Rectal smooth muscle tissue (tissue), 1 donor: Measurements from ENCODE around the gene SERPINB11.
"Not testable (repeated sequence)": the region's sequence is repeated elsewhere in the genome, so short reads cannot be mapped to it uniquely, and the experiment has no call there.

Source experiments
- H3K27ac ChIP-seq: one replicate; pipeline ENCODE4 v1.7.0; 2013; ENCODE audit warnings: low read depth, low read length, inconsistent platforms
- H3K27me3 ChIP-seq: one replicate; pipeline ENCODE4 v1.7.0; 2013; ENCODE audit warnings: low read length; ENCODE audit not compliant: control insufficient read depth, insufficient read depth
- H3K36me3 ChIP-seq: one replicate; pipeline ENCODE4 v1.7.0; 2013; ENCODE audit warnings: low read length; ENCODE audit not compliant: control insufficient read depth, insufficient read depth
- H3K4me1 ChIP-seq: one replicate; pipeline ENCODE4 v1.7.0; 2013; ENCODE audit warnings: low read length; ENCODE audit not compliant: control insufficient read depth, insufficient read depth
- H3K4me3 ChIP-seq: one replicate; pipeline ENCODE4 v1.7.0; 2013; ENCODE audit warnings: low read length
- H3K9ac ChIP-seq: one replicate; pipeline ENCODE4 v1.7.0; 2013; ENCODE audit warnings: low read length

The SERPINB11 gene

DNA sequence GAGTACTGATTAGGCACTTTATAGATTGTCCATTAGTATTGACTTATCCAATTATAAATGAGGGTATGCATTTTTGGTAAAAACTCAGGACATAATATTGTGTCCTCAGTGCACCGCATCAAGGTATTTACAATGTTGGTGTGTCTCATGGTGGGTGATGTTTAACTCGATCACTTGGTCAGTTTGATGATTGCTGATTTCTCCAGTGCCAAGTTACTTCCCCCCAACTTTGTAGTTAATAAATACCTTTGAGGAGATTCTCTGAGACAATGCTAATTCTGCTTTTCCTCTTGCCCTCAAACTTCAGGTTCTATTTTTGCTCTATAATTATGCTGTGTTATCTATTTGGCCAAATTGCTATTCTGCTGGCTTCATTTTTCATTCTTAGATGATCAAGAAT is 44.2 kb downstream of the SERPINB11 start:
- H3K4me1 ChIP-seq = no peaks in the 10 kb centered on the region
- H3K27me3 ChIP-seq = no peaks in the 10 kb centered on the region
- H3K9ac ChIP-seq = no peak overlapping the region
- H3K27ac ChIP-seq = no peak overlapping the region
- H3K4me3 ChIP-seq = no peak overlapping the region
- no peaks in the 10 kb centered on the region for H3K36me3 ChIP-seq

GRCh38 chr18:63749489-63749888 is 46.7 kb downstream of the SERPINB11 start:
- Histone ChIP-seq H3K27me3 (no peaks in the 10 kb centered on the region), H3K9ac (no peak overlapping the region), H3K4me1 (no peaks in the 10 kb centered on the region), H3K36me3 (no peaks in the 10 kb centered on the region), H3K27ac (no peak overlapping the region), H3K4me3 (no peak overlapping the region)

DNA sequence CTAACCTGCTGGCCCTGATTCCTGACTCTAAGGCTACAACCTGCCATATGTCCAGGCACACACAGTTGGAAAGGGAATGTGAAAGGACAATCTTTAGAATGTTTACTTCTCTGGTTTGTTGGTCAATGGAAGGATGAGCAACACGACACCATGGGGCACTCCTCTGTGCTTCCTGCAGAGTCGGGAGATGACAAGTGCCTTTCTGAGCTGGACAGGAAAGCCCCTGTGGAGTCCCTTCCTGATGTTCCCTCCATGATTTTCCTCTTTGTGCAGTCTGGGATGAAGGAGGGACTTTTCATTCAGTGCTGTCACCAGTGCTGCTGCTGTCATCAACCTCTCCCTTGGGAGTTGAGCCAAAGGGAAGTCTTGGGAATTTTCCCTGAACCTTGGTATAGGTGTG is 49.9 kb downstream of the SERPINB11 start:
- Histone ChIP-seq H3K4me1 (no peaks in the 10 kb centered on the region), H3K9ac (no peak overlapping the region), H3K27ac (no peak overlapping the region), H3K36me3 (no peaks in the 10 kb centered on the region), H3K27me3 (no peaks in the 10 kb centered on the region), H3K4me3 (no peak overlapping the region)

- Histone ChIP-seq H3K4me1 (no peaks in the 10 kb centered on the region), H3K36me3 (no peaks in the 10 kb centered on the region), H3K27ac (no peak overlapping the region)
Measured at GRCh38 chr18:63753676-63754075, 50.9 kb downstream of the SERPINB11 start.

GRCh38 chr18:63757541-63757940 is 54.8 kb downstream of the SERPINB11 start:
- Histone ChIP-seq H3K27ac (no peak overlapping the region), H3K4me1 (no peaks in the 10 kb centered on the region), H3K36me3 (no peaks in the 10 kb centered on the region), H3K9ac (no peak overlapping the region), H3K4me3 (no peak overlapping the region), H3K27me3 (no peaks in the 10 kb centered on the region)

More at GRCh38 chr18:63753676-63754075, 50.9 kb downstream of the SERPINB11 start:
- no peak overlapping the region for H3K9ac ChIP-seq
- H3K27me3 ChIP-seq = no peaks in the 10 kb centered on the region
- no peak overlapping the region for H3K4me3 ChIP-seq

DNA sequence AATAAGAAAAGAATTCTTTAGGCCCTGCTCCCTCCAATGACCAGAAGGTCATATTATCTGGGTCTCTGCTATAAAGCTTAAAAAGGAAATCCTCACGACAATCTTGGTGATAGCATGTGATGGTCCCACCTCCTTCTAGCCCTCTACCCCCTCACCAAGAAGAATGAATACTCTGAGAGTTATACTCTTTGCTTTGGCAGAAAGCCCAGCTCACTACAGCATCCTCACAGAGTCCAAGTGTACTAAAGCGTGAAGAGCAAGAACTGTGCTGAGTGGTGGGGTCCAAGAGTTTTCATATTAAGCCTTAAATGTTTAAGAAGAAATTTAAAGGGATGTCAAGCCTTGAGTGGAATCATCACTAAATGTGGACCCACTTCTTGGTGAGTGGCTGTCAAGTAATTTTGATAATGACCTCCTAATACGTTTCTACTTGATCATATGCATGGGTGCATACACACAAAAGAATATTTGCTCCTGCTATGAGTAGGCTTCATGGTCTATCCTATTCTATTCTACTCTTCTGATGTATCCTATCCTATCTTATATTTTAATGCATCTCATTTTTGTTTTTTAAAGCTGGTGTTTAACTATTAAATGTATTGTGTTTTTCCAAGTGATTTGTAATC is 56.0 kb downstream of the SERPINB11 start:
- H3K27ac ChIP-seq = no peak overlapping the region

GRCh38 chr18:63759786-63760185 is 57.0 kb downstream of the SERPINB11 start:
- H3K27me3 ChIP-seq, H3K9ac ChIP-seq, H3K4me1 ChIP-seq, H3K36me3 ChIP-seq, H3K4me3 ChIP-seq, H3K27ac ChIP-seq: not testable (repeated sequence)

More for the DNA sequence above, 56.0 kb downstream of the SERPINB11 start:
- Histone ChIP-seq H3K4me1 (no peaks in the 10 kb centered on the region), H3K36me3 (no peaks in the 10 kb centered on the region), H3K4me3 (no peak overlapping the region), H3K9ac (no peak overlapping the region), H3K27me3 (no peaks in the 10 kb centered on the region)

DNA sequence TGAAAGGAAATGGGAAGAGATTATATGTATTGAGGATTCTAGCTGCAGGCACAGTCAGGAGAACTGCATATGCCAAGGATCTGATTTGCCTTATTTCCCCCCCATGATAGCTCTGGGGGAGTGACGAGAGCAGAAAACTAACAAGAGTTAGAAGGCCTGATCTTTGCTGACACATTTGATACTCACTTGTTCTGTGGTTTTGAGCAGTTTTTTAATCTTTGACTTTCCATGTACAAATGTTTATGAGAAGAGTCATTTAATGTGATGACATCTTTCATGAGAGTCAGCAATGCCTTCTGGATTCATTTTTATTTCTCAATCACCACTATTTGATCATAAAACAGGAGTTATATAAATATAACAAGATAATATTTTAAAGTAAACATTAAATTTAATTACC is 59.8 kb downstream of the SERPINB11 start:
- Histone ChIP-seq H3K4me1 (no peaks in the 10 kb centered on the region), H3K36me3 (no peaks in the 10 kb centered on the region)

DNA sequence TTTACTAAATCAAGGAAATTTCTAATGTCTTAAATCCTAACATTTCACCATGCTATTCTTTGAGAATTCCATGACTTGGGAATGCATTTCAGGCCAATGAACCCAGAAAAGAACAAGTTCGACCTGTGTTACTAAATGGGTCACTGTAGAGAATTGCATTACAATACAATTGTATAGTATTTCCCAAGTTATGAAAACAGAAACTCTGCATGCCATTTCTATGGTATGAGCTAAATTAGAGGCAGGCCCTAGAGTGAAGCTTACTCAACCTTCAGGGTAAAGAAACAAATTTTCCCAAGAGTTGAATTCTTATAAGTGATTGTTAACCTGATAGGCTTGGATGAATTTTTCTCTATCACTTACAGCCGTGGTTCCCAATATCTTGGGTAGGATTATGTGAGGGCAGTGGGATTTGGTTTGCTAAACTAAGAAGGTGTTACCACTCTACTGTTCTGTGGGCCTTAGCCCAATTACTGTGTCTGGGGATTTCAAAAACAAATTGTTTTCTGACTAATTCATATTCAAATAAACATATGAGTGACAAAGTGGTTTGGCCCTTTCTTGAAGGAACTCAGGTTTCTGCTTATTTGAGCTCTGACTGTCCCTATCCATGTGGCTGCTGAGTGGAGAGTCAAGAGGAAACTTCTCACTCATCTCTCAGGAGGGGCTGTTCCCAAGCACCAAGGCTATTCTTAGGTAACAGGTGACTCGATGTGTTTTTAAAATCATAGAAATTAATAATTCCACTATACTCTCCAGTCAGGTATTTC is 61.3 kb downstream of the SERPINB11 start:
- Histone ChIP-seq H3K27ac (no peak overlapping the region), H3K4me3 (no peak overlapping the region), H3K27me3 (no peaks in the 10 kb centered on the region), H3K4me1 (no peaks in the 10 kb centered on the region), H3K9ac (no peak overlapping the region), H3K36me3 (no peaks in the 10 kb centered on the region)

More for the DNA sequence above, 59.8 kb downstream of the SERPINB11 start:
- Histone ChIP-seq H3K27me3 (no peaks in the 10 kb centered on the region), H3K4me3 (no peak overlapping the region), H3K9ac (no peak overlapping the region), H3K27ac (no peak overlapping the region)

DNA sequence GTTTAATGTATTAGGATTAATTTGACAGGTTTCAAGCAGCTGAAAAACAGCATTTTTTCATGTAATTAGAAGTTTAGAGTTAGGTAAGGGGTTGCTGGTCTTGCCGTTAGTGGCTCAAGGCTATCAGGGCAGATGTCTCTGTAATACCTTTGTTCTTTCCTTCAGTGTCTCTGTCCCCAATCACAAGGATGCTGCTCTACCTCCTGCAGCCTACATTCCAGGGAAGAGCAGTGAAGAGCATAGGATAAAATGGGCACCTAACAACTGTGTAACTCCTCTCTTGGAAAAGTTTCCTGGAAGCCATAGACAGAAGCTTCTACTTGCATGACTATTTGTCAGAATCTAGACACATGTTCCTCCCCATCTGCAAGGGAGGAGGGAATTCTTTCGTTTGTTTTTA is 63.1 kb downstream of the SERPINB11 start:
- Histone ChIP-seq H3K4me3 (no peak overlapping the region), H3K4me1 (no peaks in the 10 kb centered on the region), H3K36me3 (no peaks in the 10 kb centered on the region), H3K27me3 (no peaks in the 10 kb centered on the region), H3K9ac (no peak overlapping the region), H3K27ac (no peak overlapping the region)
